HEK293 (cell line): ENCODE results near the gene JOSD2.

Experiments
- CTCF ChIA-PET: fragments of 350-600 bp; formaldehyde crosslinking; extraction: SDS; loops from one replicate; lab custom pipeline; 2021; ENCODE audit warnings: antibody characterized with exemption; lab: Yijun Ruan, JAX
- POLR2A ChIA-PET: fragments of 300-600 bp; formaldehyde crosslinking; extraction: SDS; loops from one replicate; lab custom pipeline; 2020; ENCODE audit warnings: antibody characterized with exemption, inconsistent platforms; lab: Yijun Ruan, JAX
- H3K27ac ChIP-seq: fragments of 200-500 bp; sonication (Bioruptor generic); 2 replicates; pipeline ENCODE4 v1.5.1; 2014; ENCODE audit warnings: low read depth, low read length, control low read depth, inconsistent platforms; ENCODE audit errors: extremely low read depth
- H3K36me3 ChIP-seq, 2 experiments: fragments of 200-500 bp in 1 of 2; sonication (Bioruptor generic) in 1 of 2; 1 replicate in 1 of 2; 2 replicates in 1 of 2; pipeline ENCODE4 v1.5.1; 2014 to 2017; ENCODE audit warnings: inconsistent platforms in 2 of 2, low read length in 2 of 2; ENCODE audit not compliant: control insufficient read depth in 2 of 2, insufficient read depth in 1 of 2
- H3K4me1 ChIP-seq: fragments of 200-500 bp; sonication (Bioruptor generic); 2 replicates; pipeline ENCODE4 v1.5.1; 2014; ENCODE audit warnings: mild to moderate bottlenecking, low read length, inconsistent platforms; ENCODE audit not compliant: control insufficient read depth, insufficient read depth
- H3K4me3 ChIP-seq: 2 replicates; pipeline ENCODE4 v1.5.1; 2011; ENCODE audit warnings: low read depth, mild to moderate bottlenecking, control low read depth, low read length, moderate library complexity
- H3K9me3 ChIP-seq: fragments of 200-500 bp; sonication (Bioruptor generic); 2 replicates; pipeline ENCODE4 v1.5.1; 2014; ENCODE audit warnings: low read depth, low read length, inconsistent platforms; ENCODE audit not compliant: control insufficient read depth, insufficient read depth
- EGR2 ChIP-seq: fragments of 450-650 bp; formaldehyde crosslinking; IDR thresholded peaks from 2 replicates; pipeline ENCODE4 v1.5.1; 2016; ENCODE audit warnings: low read depth, missing biosample characterization, missing genetic modification characterization
- GLIS1 ChIP-seq: fragments of 450-650 bp; formaldehyde crosslinking; IDR thresholded peaks from 2 replicates; pipeline ENCODE4 v1.5.1; 2016; ENCODE audit warnings: missing biosample characterization, missing genetic modification characterization
- HOXD13 ChIP-seq: sonication (generic); formaldehyde crosslinking; IDR thresholded peaks from 2 replicates; pipeline ENCODE4 v1.8.0; 2022; ENCODE audit warnings: missing genetic modification reagents, borderline replicate concordance
- PBX3 ChIP-seq: sonication (generic); formaldehyde crosslinking; IDR thresholded peaks from 2 replicates; pipeline ENCODE4 v1.8.1; 2022; ENCODE audit warnings: mild to moderate bottlenecking, moderate library complexity, missing genetic modification reagents
- SCRT1 ChIP-seq: fragments of 450-650 bp; formaldehyde crosslinking; IDR thresholded peaks from 2 replicates; pipeline ENCODE4 v1.5.1; 2016; ENCODE audit warnings: missing biosample characterization, missing genetic modification characterization, borderline replicate concordance
- SP7 ChIP-seq: fragments of 450-650 bp; formaldehyde crosslinking; IDR thresholded peaks from 2 replicates; pipeline ENCODE4 v1.5.1; 2016; ENCODE audit warnings: missing biosample characterization, missing genetic modification characterization
- ZBTB44 ChIP-seq: fragments of 450-650 bp; IDR thresholded peaks from 2 replicates; pipeline ENCODE4 v1.5.1; 2018; ENCODE audit warnings: missing biosample characterization, mild to moderate bottlenecking, missing genetic modification characterization
- ZFP69B ChIP-seq: fragments of 450-650 bp; formaldehyde crosslinking; IDR thresholded peaks from 2 replicates; pipeline ENCODE4 v1.5.1; 2016; ENCODE audit warnings: missing biosample characterization, missing genetic modification characterization
- ZNF140 ChIP-seq: fragments of 450-650 bp; formaldehyde crosslinking; IDR thresholded peaks from 2 replicates; pipeline ENCODE4 v1.5.1; 2016; ENCODE audit warnings: missing biosample characterization, missing genetic modification characterization
- ZNF266 ChIP-seq: fragments of 450-650 bp; formaldehyde crosslinking; IDR thresholded peaks from 2 replicates; pipeline ENCODE4 v1.5.1; 2016; ENCODE audit warnings: missing biosample characterization, missing genetic modification characterization, low read depth
- ZNF391 ChIP-seq: fragments of 450-650 bp; formaldehyde crosslinking; IDR thresholded peaks from 2 replicates; pipeline ENCODE4 v1.5.1; 2016; ENCODE audit warnings: low read depth, missing biosample characterization, missing genetic modification characterization, borderline replicate concordance
- ZNF610 ChIP-seq: fragments of 450-650 bp; formaldehyde crosslinking; IDR thresholded peaks from 2 replicates; pipeline ENCODE4 v1.5.1; 2016; ENCODE audit warnings: missing biosample characterization, missing genetic modification characterization, borderline replicate concordance
- ZNF843 ChIP-seq: fragments of 450-650 bp; formaldehyde crosslinking; IDR thresholded peaks from 2 replicates; pipeline ENCODE4 v1.5.1; 2016; ENCODE audit warnings: missing biosample characterization, missing genetic modification characterization
- ZSCAN30 ChIP-seq: fragments of 450-650 bp; IDR thresholded peaks from 2 replicates; pipeline ENCODE4 v1.5.1; 2018; ENCODE audit warnings: missing biosample characterization, mild to moderate bottlenecking, missing genetic modification characterization, moderate library complexity

The JOSD2 gene

DNA sequence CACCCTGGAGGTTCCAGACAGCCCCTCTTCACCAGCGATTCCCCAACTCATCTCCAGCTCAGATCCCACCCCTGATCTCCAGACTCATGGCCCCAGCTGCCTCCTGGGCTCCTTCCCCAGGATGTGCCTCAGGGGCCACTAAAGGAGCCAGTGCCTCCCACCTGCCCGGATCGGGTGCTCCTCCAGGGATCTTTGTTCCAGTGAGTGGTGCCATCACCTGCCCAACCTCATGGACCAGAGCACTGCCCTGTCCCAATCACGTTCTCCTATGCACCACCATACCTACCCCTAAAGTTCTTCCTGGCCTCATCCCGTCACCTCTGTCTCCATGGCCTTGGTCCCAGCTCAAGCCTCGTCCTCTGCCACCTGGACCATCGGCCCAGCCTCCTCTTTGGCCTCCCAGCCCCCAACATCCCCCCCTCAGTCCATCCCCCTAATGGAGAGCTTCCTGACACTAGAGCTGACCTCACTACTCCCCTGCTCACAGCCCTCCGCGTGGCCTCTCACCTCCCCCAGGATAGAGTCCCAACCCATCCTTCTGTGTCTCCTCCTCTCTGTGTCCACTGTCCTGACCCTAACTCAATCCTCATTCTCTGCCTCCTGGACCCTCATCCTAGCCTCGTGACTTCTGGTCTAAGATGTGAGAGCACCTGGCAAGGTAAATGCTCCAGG lies 25.6 kb downstream of the JOSD2 start (continued):
- TF ChIP-seq ZNF266 (tag by site-specific recombination) (no peak), ZNF140 (no peak), ZNF610 (tag by site-specific recombination) (no peak), HOXD13 (no peak), ZSCAN30 (tag by site-specific recombination) (no peak)

DNA sequence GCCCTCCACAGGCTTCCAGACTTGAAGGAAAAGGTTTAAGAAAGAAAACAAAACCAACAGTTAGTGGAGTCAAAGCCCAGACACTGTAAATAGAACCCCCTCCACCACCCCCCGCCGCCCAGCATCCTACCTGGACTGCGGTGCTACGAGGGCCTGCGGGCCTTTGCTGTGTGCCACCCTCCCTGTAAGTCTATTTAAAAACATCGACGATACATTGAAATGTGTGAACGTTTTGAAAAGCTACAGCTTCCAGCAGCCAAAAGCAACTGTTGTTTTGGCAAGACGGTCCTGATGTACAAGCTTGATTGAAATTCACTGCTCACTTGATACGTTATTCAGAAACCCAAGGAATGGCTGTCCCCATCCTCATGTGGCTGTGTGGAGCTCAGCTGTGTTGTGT lies 28.1 kb downstream of the JOSD2 start:
- peaks cover 15 to 78% of the 10 kb centered on the region in 2 experiments; a peak in 2 of 3 replicates for H3K36me3 ChIP-seq
- no peak overlapping the region for H3K27ac ChIP-seq
- POLR2A ChIA-PET = interaction anchor here (0.9 kb wide), 1 partner anchor 99 kb away, joined by 3 read pairs; the partner anchor contains the start of gene POLD1
- H3K4me3 ChIP-seq = no peak overlapping the region
- no peaks in the 10 kb centered on the region for H3K4me1 ChIP-seq
- CTCF ChIA-PET = interaction anchor here (0.6 to 0.8 kb wide), 2 partner anchors 22 to 27 kb away, joined by 3 read pairs; no protein-coding TSS in a partner anchor
- no peak for TF ChIP-seq SP7 (tag by site-specific recombination)
- no peak for TF ChIP-seq EGR2
- no peak for TF ChIP-seq ZBTB44 (tag by site-specific recombination)
- TF ChIP-seq ZFP69B (tag by site-specific recombination) = no peak
- TF ChIP-seq SCRT1 (tag by site-specific recombination) = no peak
- TF ChIP-seq GLIS1 = no peak
- H3K9me3 ChIP-seq = no peaks in the 10 kb centered on the region

- ChIA-PET CTCF (no interaction called here), POLR2A (interaction anchor here (0.9 kb wide), 1 partner anchor 98 kb away, joined by 3 read pairs; the partner anchor contains the start of gene POLD1)
- peaks cover 15 to 81% of the 10 kb centered on the region in 2 experiments; a peak in 2 of 3 replicates for H3K36me3 ChIP-seq
- H3K4me3 ChIP-seq = no peak overlapping the region
- H3K9me3 ChIP-seq = no peaks in the 10 kb centered on the region
- no peak for TF ChIP-seq ZNF391 (tag by site-specific recombination)
- H3K27ac ChIP-seq = no peak overlapping the region
- H3K4me1 ChIP-seq = peaks cover 4% of the 10 kb centered on the region; the same call in 1 of the 2 replicates
Measured at GRCh38 chr19:50482271-50482855, 28.6 kb downstream of the JOSD2 start.

DNA sequence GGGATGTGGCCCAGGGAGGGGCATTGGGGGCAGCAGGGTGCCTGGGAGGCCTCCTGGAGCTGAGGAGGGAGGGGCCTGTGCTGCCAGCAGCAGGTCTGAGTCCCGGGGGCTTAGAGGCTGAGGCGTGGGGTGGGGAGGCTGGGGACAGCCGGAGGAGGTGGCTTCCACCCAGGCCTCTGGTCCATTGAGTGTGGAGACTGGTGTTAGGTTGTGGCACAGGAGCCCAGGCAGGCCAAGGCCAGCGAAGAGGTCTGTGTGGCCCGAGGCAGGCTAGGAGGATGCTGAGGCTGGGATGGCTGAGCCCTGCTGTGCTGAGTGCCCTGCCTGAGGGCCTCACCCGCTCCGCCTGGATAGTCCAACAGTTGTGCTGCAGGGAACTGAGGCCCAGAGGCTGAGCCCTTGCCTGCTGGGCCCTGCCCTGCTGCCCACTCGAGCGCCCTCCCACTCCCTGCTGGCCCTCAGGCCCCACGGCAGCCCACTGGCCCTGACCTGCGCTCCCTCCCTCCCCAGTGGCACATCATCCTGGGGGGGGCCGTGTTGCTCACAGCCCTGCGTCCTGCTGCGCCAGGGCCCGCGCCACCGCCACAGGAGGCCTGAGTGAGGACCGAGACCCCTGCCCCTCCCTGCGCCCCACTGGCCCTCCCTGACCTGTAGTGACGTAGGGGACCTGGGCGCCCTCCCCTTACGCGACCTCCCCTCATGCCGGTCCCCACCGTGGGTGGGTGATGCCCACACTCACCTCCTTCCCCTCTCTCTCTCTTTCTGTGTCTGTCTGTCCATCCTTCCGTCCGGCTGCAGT lies 29.4 kb downstream of the JOSD2 start:
- Histone ChIP-seq H3K4me1 (peaks cover 7% of the 10 kb centered on the region; the same call in 1 of the 2 replicates), H3K36me3 (peaks cover 15 to 76% of the 10 kb centered on the region in 2 experiments; a peak in 2 of 3 replicates), H3K27ac (no peak overlapping the region), H3K4me3 (no peak overlapping the region), H3K9me3 (no peaks in the 10 kb centered on the region)
- ChIA-PET POLR2A (interaction anchor here (0.6 kb wide), 1 partner anchor 59 kb away, joined by 3 read pairs; no protein-coding TSS in a partner anchor), CTCF (no interaction called here)
- TF ChIP-seq ZNF843 (tag by site-specific recombination) = no peak
- no peak for TF ChIP-seq PBX3 (CRISPR knock-in tag)
- TF ChIP-seq, all 188 proteins: peak for 0
